ENCODE data around the gene ALAS1.

GRCh38 chr3:52175416-52176179 lies 22.4 kb upstream of the ALAS1 start:
- TF ChIP-seq CTCF (IDR thresholded peaks at IDR 0.05) (no peak), REST (IDR thresholded peaks at IDR 0.05; ENCODE audit: insufficient read depth in 1 of 2, low read depth in 2 of 2, low read length in 1 of 2) (no peak), SIN3A (IDR thresholded peaks at IDR 0.05; ENCODE audit: borderline replicate concordance, insufficient read depth, low read depth, low read length) (no peak), POLR2AphosphoS5 (IDR thresholded peaks at IDR 0.05; ENCODE audit: low read depth, low read length) (no peak), TCF7L2 (IDR thresholded peaks at IDR 0.05; ENCODE audit: low read depth, low read length) (no peak)
